Muscle layer of duodenum (tissue), 2 donors: ENCODE measurements around the gene EI24.

Experiments used
- H3K27ac ChIP-seq: one replicate; pipeline ENCODE4 v1.7.0; 2013; ENCODE audit warnings: mild to moderate bottlenecking, low read length
- H3K27me3 ChIP-seq: one replicate; pipeline ENCODE4 v1.7.0; 2013; ENCODE audit warnings: low read depth, mild to moderate bottlenecking, control low read depth, low read length
- H3K36me3 ChIP-seq, 2 donors: one replicate each; pipeline ENCODE4 v1.7.0; 2013; ENCODE audit warnings: low read length in 2 of 2, control low read depth in 1 of 2, mild to moderate bottlenecking in 1 of 2; ENCODE audit not compliant: insufficient read depth in 2 of 2, control insufficient read depth in 1 of 2
- H3K4me1 ChIP-seq, 2 donors: one replicate each; pipeline ENCODE4 v1.7.0; 2013; ENCODE audit warnings: low read length in 2 of 2, mild to moderate bottlenecking in 2 of 2, control low read depth in 1 of 2, moderate library complexity in 1 of 2; ENCODE audit not compliant: insufficient read depth in 2 of 2, control insufficient read depth in 1 of 2
- H3K4me3 ChIP-seq, 2 donors: one replicate each; pipeline ENCODE4 v1.7.0; 2013; ENCODE audit warnings: low read length in 2 of 2, low read depth in 1 of 2, mild to moderate bottlenecking in 1 of 2
- H3K9me3 ChIP-seq, 2 donors: one replicate each; pipeline ENCODE4 v1.7.0; 2013; ENCODE audit warnings: low read length in 2 of 2, control low read depth in 1 of 2, mild to moderate bottlenecking in 1 of 2; ENCODE audit not compliant: control insufficient read depth in 1 of 2
- donor health status: healthy.

EI24 gene

DNA sequence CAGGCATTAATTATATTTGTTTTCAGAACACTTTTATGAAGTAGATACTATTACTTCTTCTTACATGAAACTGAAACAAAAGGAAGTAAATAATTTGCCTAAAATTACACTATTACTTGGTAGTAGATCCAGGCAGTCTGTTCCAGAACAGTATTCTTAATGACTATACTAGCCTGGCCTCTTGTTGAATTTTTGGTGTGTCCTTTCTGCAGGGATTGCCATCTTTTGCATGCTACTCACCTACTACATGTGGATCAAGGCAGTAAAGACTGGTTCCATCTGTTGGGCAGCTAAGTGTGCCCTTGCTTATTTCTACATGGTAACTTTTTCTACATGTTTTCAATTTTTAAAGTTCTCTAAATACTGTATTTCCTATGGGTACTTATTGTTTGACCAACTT, 36.1 kb downstream of the EI24 start:
- Histone ChIP-seq H3K27ac (no peak overlapping the region), H3K27me3 (no peaks in the 10 kb centered on the region), H3K4me3 (no peak overlapping the region), H3K9me3 (no peaks in the 10 kb centered on the region), H3K4me1 (no peaks in the 10 kb centered on the region), H3K36me3 (peaks cover 69 to 94% of the 10 kb centered on the region in 2 donors)

- Histone ChIP-seq H3K27me3 (no peaks in the 10 kb centered on the region), H3K9me3 (no peaks in the 10 kb centered on the region), H3K4me3 (no peak overlapping the region), H3K27ac (no peak overlapping the region), H3K36me3 (peaks cover 77 to 84% of the 10 kb centered on the region in 2 donors), H3K4me1 (no peaks in the 10 kb centered on the region)
These were observed 40.3 kb downstream of the EI24 start for GRCh38 chr11:125609545-125609944.

GRCh38 chr11:125618383-125618782, 49.1 kb downstream of the EI24 start:
- Histone ChIP-seq H3K9me3 (no peaks in the 10 kb centered on the region), H3K27me3 (no peaks in the 10 kb centered on the region), H3K27ac (no peak overlapping the region), H3K36me3 (peaks cover 68 to 77% of the 10 kb centered on the region in 2 donors), H3K4me1 (no peaks in the 10 kb centered on the region), H3K4me3 (no peak overlapping the region)

GRCh38 chr11:125621995-125622394, 52.7 kb downstream of the EI24 start:
- Histone ChIP-seq H3K9me3 (no peaks in the 10 kb centered on the region), H3K36me3 (peaks cover 38 to 46% of the 10 kb centered on the region in 2 donors), H3K4me3 (no peak overlapping the region), H3K27me3 (no peaks in the 10 kb centered on the region), H3K27ac (peak overlapping the region; percentile 44), H3K4me1 (peaks cover 7 to 16% of the 10 kb centered on the region in 2 donors)

DNA sequence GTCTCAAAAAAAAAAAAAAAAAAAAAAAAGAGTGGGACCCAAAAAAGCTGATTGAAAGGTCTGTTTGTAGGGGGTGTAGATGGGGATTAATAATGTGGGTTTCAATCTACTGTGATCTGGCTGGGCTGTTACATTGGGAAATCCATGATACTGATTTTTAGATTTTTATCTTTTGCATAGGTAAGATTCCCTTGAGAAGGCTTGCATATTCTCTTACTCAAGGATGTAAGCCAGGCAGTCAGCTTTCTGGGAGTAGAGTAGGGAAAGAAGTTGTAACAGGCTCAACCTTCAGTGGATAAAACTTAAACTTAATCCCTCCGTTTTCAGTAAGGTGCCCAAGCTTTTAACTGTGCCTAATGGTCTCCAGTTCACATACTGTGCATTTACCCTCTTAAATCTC, 53.8 kb downstream of the EI24 start:
- no peaks in the 10 kb centered on the region for H3K9me3 ChIP-seq
- peaks cover 31 to 36% of the 10 kb centered on the region in 2 donors for H3K36me3 ChIP-seq
- no peak overlapping the region for H3K4me3 ChIP-seq
- no peaks in the 10 kb centered on the region for H3K27me3 ChIP-seq
- peaks cover 9 to 16% of the 10 kb centered on the region in 2 donors for H3K4me1 ChIP-seq
- no peak overlapping the region for H3K27ac ChIP-seq

- Histone ChIP-seq H3K9me3 (no peaks in the 10 kb centered on the region), H3K4me3 (peak within 1 kb of the TSS; percentile 91 to 96), H3K27me3 (no peaks in the 10 kb centered on the region), H3K4me1 (peaks cover 9 to 16% of the 10 kb centered on the region in 2 donors), H3K27ac (peak within 1 kb of the TSS; percentile 95), H3K36me3 (peaks cover 18 to 19% of the 10 kb centered on the region in 2 donors)
These were observed 55.5 kb downstream of the EI24 start, which contains the start of gene CHEK1 for GRCh38 chr11:125624756-125625213. Gene CHEK1 (plus strand): TSS chr11:125625163. CDS start chr11:125626769, 1,606 bp downstream.

GRCh38 chr11:125625225-125625629, 56.0 kb downstream of the EI24 start:
- H3K27ac ChIP-seq = peak overlapping the region; percentile 95
- no peaks in the 10 kb centered on the region for H3K27me3 ChIP-seq
- H3K4me3 ChIP-seq = peak overlapping the region; percentile 91 to 96
- H3K9me3 ChIP-seq = no peaks in the 10 kb centered on the region
- peaks cover 9 to 16% of the 10 kb centered on the region in 2 donors for H3K4me1 ChIP-seq
- peaks cover 14% of the 10 kb centered on the region in 2 donors for H3K36me3 ChIP-seq

DNA sequence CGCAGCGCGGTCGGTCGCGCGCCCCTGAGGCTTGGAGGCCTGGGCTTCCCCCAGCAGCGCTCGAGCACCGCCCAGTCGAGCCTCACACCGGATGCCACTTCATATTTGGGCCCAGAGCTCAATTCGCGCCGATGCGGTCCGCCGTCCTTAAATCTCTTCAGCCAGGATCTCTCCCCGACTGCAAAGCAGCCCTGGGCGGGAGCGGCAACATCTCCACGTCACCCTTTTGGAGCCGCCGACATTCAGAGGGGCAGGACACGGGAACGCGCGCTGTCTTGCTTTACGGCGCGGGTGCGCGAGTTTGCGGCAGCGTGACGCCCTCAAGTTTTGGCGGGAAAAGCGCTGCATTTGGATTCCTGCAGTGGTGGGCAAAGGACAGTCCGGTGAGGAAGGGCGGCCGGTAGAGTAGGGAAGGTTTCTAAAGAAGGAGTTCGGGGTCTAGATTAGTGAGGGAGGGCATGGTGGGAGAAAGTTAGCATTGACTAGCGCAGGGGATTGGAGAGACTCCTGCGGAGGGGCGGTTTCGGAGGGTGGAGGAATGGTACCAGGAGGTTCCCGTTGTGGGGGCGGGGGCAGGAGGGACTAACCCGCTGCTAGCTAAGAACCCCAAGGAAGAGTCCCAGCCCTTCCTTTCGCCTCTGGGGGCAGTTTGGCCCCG, 56.5 kb downstream of the EI24 start:
- Histone ChIP-seq H3K4me1 (peaks cover 9 to 16% of the 10 kb centered on the region in 2 donors), H3K36me3 (peaks cover 8 to 10% of the 10 kb centered on the region in 2 donors), H3K4me3 (peak overlapping the region; percentile 91 to 96), H3K9me3 (no peaks in the 10 kb centered on the region), H3K27ac (peak overlapping the region; percentile 95), H3K27me3 (no peaks in the 10 kb centered on the region)

- Histone ChIP-seq H3K4me1 (peaks cover 9 to 16% of the 10 kb centered on the region in 2 donors), H3K36me3 (peaks cover 2 to 4% of the 10 kb centered on the region in 2 donors), H3K27me3 (no peaks in the 10 kb centered on the region), H3K27ac (peak overlapping the region; percentile 95), H3K9me3 (no peaks in the 10 kb centered on the region), H3K4me3 (peak overlapping the region; percentile 91 to 96)
These were observed 57.1 kb downstream of the EI24 start for GRCh38 chr11:125626288-125626950.

GRCh38 chr11:125627236-125627910, 58.1 kb downstream of the EI24 start:
- no peak overlapping the region for H3K27ac ChIP-seq
- H3K27me3 ChIP-seq = no peaks in the 10 kb centered on the region
- no peaks in the 10 kb centered on the region for H3K36me3 ChIP-seq
- peaks cover 9 to 16% of the 10 kb centered on the region in 2 donors for H3K4me1 ChIP-seq
- no peaks in the 10 kb centered on the region for H3K9me3 ChIP-seq
- H3K4me3 ChIP-seq = peak overlapping the region in 1 of 2 donors; percentile 91
